ENCODE data around the gene DLEC1.
"Not testable (repeated sequence)": the region's sequence is repeated elsewhere in the genome, so short reads cannot be mapped to it uniquely, and the experiment has no call there.

The DLEC1 gene

DNA sequence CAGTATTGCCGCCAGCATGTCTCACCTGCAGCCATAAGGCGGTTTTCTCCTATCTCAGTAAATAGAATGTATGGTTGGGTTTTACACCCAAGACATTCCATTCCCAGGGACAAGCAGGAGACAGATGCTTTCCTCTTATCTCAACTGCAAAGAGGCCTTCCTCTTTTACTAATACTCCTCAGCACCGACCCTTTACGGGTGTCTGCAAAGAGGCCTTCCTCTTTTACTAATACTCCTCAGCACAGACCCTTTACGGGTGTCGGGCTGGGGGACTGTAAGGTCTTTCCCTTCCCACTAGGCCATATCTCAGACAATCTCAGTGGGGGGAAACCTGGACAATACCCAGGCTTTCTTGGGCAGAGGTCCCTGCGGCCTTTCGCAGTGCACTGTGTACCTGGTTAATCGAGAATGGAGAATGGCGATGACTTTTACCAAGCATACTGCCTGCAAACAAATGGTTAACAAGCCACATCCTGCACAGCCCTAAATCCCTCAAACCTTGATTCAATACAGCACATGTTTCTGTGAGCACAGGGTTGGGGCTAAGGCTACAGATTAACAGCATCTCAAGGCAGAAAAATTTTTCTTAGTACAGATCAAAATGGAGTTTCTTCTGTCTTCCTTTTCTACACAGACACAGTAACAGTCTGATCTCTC is 96.7 kb downstream of the DLEC1 start:
- H3K27me3 ChIP-seq (ENCODE audit: insufficient read depth, low read length, poor library complexity, severe bottlenecking); H3K9me2 ChIP-seq (replicated peaks; ENCODE audit: low read depth, low read length); H3F3A ChIP-seq (ENCODE audit: low read depth); H2AFZ ChIP-seq (ENCODE audit: low read length); H3K9me3 ChIP-seq (ENCODE audit: insufficient read depth, low read depth, low read length); H3K36me3 ChIP-seq (ENCODE audit: insufficient read depth, low read length): not testable (repeated sequence)
- peaks cover 45% of the 10 kb centered on the region for H3K4me1 ChIP-seq (ENCODE audit: insufficient read depth, low read length, poor library complexity, severe bottlenecking)
- peak overlapping the region; percentile 86 for H3K9ac ChIP-seq (ENCODE audit: low read depth, low read length, poor library complexity, severe bottlenecking)
- peaks cover 62% of the 10 kb centered on the region for H3K79me2 ChIP-seq (ENCODE audit: insufficient read depth, low read length)
- peak overlapping the region; percentile 92 for H3K4me2 ChIP-seq (ENCODE audit: low read depth, low read length, poor library complexity, severe bottlenecking)
- H3K4me3 ChIP-seq (ENCODE audit: low read length, poor library complexity, severe bottlenecking): peak overlapping the region; percentile 81
- peaks cover 35% of the 10 kb centered on the region for H4K20me1 ChIP-seq (ENCODE audit: insufficient read depth, low read length, poor library complexity, severe bottlenecking)

DNA sequence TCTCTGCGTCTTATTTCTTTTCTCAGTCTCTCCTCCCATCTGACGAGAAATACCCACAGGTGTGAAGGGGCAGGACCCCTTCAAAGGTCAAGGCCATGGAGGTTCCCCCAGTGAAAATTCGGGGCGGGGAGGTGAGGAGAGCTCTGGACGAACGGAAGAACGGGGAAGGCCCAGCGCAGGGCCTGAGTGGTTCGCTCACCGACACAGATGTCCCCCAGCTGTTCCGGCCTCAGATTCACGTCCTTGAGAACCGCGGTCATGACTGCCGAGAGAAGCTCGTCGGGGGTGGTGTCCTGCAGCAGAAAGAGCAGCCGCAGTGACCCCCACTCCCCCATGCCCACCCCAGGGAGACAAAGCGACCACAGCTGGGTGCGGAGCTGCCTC is 97.4 kb downstream of the DLEC1 start:
- peaks cover 31% of the 10 kb centered on the region for H4K20me1 ChIP-seq (ENCODE audit: insufficient read depth, low read length, poor library complexity, severe bottlenecking)
- peaks cover 67% of the 10 kb centered on the region for H3K79me2 ChIP-seq (ENCODE audit: insufficient read depth, low read length)
- H3K36me3 ChIP-seq (ENCODE audit: insufficient read depth, low read length): peaks cover 1% of the 10 kb centered on the region; the same call in 1 of the 2 replicates
- peaks cover 45% of the 10 kb centered on the region for H3K4me1 ChIP-seq (ENCODE audit: insufficient read depth, low read length, poor library complexity, severe bottlenecking)
- peak overlapping the region; percentile 92 for H3K4me2 ChIP-seq (ENCODE audit: low read depth, low read length, poor library complexity, severe bottlenecking)
- H3F3A ChIP-seq (ENCODE audit: low read depth): no peaks in the 10 kb centered on the region
- TF ChIP-seq CTCF (conservative IDR thresholded peaks at IDR 0.05; ENCODE audit: low read length): no peak
- no peak for TF ChIP-seq EZH2phosphoT487 (IDR thresholded peaks at IDR 0.05; ENCODE audit: borderline replicate concordance)
- no peaks in the 10 kb centered on the region for H3K9me2 ChIP-seq (replicated peaks; ENCODE audit: low read depth, low read length)
- H3K9ac ChIP-seq (ENCODE audit: low read depth, low read length, poor library complexity, severe bottlenecking): peak overlapping the region; percentile 86
- H3K9me3 ChIP-seq (ENCODE audit: insufficient read depth, low read depth, low read length): no peaks in the 10 kb centered on the region
- no peaks in the 10 kb centered on the region for H3K27me3 ChIP-seq (ENCODE audit: insufficient read depth, low read length, poor library complexity, severe bottlenecking)
- peak overlapping the region; percentile 53 for H2AFZ ChIP-seq (ENCODE audit: low read length)
- peak overlapping the region; percentile 81 for H3K4me3 ChIP-seq (ENCODE audit: low read length, poor library complexity, severe bottlenecking)

GRCh38 chr3:38136777-38137614 is 98.0 kb downstream of the DLEC1 start, which contains the start of gene ACAA1:
TSS of gene ACAA1 (minus strand) at chr3:38137127. CDS start at chr3:38137035, 92 bp downstream.
- peak within 1 kb of the TSS; percentile 81 for H3K4me3 ChIP-seq (ENCODE audit: low read length, poor library complexity, severe bottlenecking)
- H4K20me1 ChIP-seq (ENCODE audit: insufficient read depth, low read length, poor library complexity, severe bottlenecking): peaks cover 31% of the 10 kb centered on the region
- H3F3A ChIP-seq (ENCODE audit: low read depth): no peaks in the 10 kb centered on the region
- TF ChIP-seq CTCF (conservative IDR thresholded peaks at IDR 0.05; ENCODE audit: low read length): no peak
- TF ChIP-seq EZH2phosphoT487 (IDR thresholded peaks at IDR 0.05; ENCODE audit: borderline replicate concordance): no peak
- no peaks in the 10 kb centered on the region for H3K36me3 ChIP-seq (ENCODE audit: insufficient read depth, low read length)
- H3K4me1 ChIP-seq (ENCODE audit: insufficient read depth, low read length, poor library complexity, severe bottlenecking): peaks cover 45% of the 10 kb centered on the region
- peak within 1 kb of the TSS; percentile 86 for H3K9ac ChIP-seq (ENCODE audit: low read depth, low read length, poor library complexity, severe bottlenecking)
- peak within 1 kb of the TSS; percentile 92 for H3K4me2 ChIP-seq (ENCODE audit: low read depth, low read length, poor library complexity, severe bottlenecking)
- H3K9me3 ChIP-seq (ENCODE audit: insufficient read depth, low read depth, low read length): no peaks in the 10 kb centered on the region
- peak within 1 kb of the TSS; percentile 86 for H2AFZ ChIP-seq (ENCODE audit: low read length)
- H3K9me2 ChIP-seq (replicated peaks; ENCODE audit: low read depth, low read length): no peaks in the 10 kb centered on the region
- peaks cover 67% of the 10 kb centered on the region for H3K79me2 ChIP-seq (ENCODE audit: insufficient read depth, low read length)
- no peaks in the 10 kb centered on the region for H3K27me3 ChIP-seq (ENCODE audit: insufficient read depth, low read length, poor library complexity, severe bottlenecking)

All from Loucy (cell line).